PC-9 (cell line): ENCODE measurements around the gene PCNT.

Experiments used
- EZH2 ChIP-seq: fragments of 200-600 bp; sonication (generic); IDR thresholded peaks from 2 replicates; pipeline ENCODE4 v1.8.0; 2017; ENCODE audit warnings: antibody characterized with exemption, low read depth
- TF ChIP-seq, protein P1 (sequence below): fragments of 200-600 bp; sonication (generic); conservative IDR thresholded peaks from 2 replicates; pipeline ENCODE4 v1.6.1; 2017; ENCODE audit warnings: mixed run types, antibody characterized with exemption, mild to moderate bottlenecking, moderate library complexity

DNA sequence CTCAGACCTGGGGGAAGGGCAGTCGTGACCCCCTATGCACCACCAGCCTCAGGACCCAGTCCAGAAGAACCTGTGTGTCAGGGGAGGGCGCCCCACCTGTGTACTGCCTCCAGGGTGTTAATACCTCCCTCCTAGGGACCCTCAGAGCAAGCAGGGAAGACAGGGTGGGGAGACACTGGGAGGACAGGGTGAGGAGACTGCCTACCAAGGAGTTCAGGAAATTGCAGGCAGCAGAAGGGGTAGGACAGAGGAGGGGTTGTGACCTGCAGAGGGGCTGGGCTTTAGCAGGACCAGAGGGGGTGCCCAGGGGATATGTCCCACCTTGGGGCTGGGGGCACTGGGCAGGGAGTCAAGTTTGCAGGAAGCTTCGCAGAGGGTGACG lies 5.5 kb upstream of the PCNT start:
- TF ChIP-seq, protein P1, sequence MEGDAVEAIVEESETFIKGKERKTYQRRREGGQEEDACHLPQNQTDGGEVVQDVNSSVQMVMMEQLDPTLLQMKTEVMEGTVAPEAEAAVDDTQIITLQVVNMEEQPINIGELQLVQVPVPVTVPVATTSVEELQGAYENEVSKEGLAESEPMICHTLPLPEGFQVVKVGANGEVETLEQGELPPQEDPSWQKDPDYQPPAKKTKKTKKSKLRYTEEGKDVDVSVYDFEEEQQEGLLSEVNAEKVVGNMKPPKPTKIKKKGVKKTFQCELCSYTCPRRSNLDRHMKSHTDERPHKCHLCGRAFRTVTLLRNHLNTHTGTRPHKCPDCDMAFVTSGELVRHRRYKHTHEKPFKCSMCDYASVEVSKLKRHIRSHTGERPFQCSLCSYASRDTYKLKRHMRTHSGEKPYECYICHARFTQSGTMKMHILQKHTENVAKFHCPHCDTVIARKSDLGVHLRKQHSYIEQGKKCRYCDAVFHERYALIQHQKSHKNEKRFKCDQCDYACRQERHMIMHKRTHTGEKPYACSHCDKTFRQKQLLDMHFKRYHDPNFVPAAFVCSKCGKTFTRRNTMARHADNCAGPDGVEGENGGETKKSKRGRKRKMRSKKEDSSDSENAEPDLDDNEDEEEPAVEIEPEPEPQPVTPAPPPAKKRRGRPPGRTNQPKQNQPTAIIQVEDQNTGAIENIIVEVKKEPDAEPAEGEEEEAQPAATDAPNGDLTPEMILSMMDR, result no peak
- no peak for TF ChIP-seq EZH2
